Measurements from ENCODE around the gene YRDC. TPM values are rescaled to one million over a fixed set of nuclear protein-coding genes. Genes with fewer than 3 reads are reported as not detected.

Gene YRDC
- total RNA-seq, 2 donors from 2014 or later, result 6.2 to 11.9 TPM

DNA sequence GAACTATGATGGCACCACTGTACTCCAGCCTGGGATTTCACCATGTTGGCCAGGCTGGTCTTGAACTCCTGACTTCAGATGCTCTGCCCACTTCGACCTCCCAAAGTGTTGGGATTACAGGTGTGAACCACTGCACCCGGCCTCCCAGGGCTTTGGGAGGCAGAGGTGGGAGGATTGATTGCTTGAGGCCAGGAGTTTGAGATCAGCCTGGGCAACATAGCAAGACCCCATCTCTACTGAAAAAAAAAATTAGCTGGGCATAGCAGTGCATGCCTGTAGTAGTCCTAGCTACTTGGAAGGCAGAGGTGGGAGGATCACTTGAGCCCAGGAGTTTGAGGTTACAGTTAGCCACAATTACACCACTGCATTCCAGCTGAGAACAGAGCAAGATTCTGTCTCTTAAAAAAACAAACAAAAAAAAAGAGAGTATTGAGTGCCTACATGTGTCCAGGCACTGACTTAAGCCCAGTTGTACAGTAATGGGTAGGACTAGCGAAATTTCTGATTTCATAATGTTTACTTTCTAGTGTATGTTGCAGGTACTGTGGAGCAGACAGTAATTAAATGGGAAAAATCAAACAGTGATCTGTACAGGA lies 10.2 kb downstream of the YRDC start:
- no peak for TF ChIP-seq POLR2A (IDR thresholded peaks at IDR 0.05)
- TF ChIP-seq, protein P1, sequence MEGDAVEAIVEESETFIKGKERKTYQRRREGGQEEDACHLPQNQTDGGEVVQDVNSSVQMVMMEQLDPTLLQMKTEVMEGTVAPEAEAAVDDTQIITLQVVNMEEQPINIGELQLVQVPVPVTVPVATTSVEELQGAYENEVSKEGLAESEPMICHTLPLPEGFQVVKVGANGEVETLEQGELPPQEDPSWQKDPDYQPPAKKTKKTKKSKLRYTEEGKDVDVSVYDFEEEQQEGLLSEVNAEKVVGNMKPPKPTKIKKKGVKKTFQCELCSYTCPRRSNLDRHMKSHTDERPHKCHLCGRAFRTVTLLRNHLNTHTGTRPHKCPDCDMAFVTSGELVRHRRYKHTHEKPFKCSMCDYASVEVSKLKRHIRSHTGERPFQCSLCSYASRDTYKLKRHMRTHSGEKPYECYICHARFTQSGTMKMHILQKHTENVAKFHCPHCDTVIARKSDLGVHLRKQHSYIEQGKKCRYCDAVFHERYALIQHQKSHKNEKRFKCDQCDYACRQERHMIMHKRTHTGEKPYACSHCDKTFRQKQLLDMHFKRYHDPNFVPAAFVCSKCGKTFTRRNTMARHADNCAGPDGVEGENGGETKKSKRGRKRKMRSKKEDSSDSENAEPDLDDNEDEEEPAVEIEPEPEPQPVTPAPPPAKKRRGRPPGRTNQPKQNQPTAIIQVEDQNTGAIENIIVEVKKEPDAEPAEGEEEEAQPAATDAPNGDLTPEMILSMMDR (IDR thresholded peaks at IDR 0.05), result no peak
- H3K36me3 ChIP-seq (replicated peaks in 1 of 2; ENCODE audit: insufficient read depth in 1 of 2, low read depth in 2 of 2), result peaks cover 0 to 6% of the 10 kb centered on the region in 2 donors
- no peaks in the 10 kb centered on the region for H3K9me3 ChIP-seq
- WGBS, 2 donors, result 91 to 96% methylated on average over 3 of the region's 3 CpGs
- no peaks in the 10 kb centered on the region for H3K27me3 ChIP-seq
- peaks cover 20% of the 10 kb centered on the region for H3K4me1 ChIP-seq
- no peak overlapping the region for H3K27ac ChIP-seq
- ATAC-seq (no peak), DNase-seq (no peak)
- intact Hi-C loops (cut with DNase I), result loop anchor here (10.0 kb wide), 2 partner anchors 57 to 103 kb away; partner anchors contain the start of genes CDCA8 and MTF1
- no peak overlapping the region for H3K4me3 ChIP-seq

DNA sequence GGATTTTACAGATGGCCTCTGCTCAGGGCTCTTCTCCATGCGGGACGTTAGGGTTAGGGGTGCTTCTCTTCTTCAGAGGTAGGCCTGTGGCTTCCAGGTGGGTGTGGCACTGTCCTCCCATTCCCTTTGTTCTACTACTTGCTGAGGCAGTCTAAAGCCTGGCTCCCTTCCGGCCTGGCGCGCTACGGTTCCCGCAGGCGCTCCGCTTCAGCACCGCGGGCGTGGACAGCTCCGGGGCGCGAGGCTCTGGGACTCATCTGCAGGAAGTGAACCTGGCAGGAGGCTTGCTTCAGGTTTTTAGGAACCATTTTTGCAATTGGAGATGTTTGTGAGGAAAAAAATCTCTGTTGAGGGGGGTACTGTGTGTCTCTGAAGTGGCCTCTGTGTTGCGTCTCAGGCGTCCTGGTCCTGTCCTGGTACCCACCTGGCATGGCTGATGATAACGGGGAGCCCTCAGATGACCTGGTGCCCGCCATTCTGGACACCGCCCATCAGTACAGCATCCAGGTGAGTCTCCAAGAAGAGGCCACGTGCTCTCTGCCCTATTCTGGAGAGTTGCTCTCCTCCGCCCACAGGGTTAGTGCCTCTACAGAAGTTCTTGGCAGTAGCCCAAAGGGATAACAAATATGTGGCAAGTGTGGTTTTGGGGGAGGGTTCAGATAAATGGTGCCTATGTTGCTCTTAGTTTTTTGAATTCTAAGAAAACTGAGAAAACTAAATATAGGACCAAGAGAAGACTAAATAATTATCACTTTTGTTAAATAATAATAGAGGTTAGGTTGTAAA lies 12.5 kb downstream of the YRDC start:
- ATAC-seq (peak; percentile 54), DNase-seq (peak; percentile 63 to 76 (median 67))
- Histone ChIP-seq H3K4me3 (no peak overlapping the region), H3K9me3 (no peaks in the 10 kb centered on the region), H3K4me1 (peaks cover 20% of the 10 kb centered on the region), H3K27me3 (no peaks in the 10 kb centered on the region), H3K27ac (no peak overlapping the region), H3K36me3 (replicated peaks in 1 of 2; ENCODE audit: insufficient read depth in 1 of 2, low read depth in 2 of 2) (peaks cover 0 to 3% of the 10 kb centered on the region in 2 donors)
- no peak for TF ChIP-seq POLR2A (IDR thresholded peaks at IDR 0.05)
- TF ChIP-seq, protein P1 (IDR thresholded peaks at IDR 0.05), result no peak
- intact Hi-C loops (cut with DNase I), result loop anchor here (10.0 kb wide), 2 partner anchors 59 to 101 kb away; partner anchors contain the start of genes CDCA8 and MTF1
- 29 to 79% methylated on average over 7 to 22 of the region's 22 CpGs for WGBS, 2 donors

DNA sequence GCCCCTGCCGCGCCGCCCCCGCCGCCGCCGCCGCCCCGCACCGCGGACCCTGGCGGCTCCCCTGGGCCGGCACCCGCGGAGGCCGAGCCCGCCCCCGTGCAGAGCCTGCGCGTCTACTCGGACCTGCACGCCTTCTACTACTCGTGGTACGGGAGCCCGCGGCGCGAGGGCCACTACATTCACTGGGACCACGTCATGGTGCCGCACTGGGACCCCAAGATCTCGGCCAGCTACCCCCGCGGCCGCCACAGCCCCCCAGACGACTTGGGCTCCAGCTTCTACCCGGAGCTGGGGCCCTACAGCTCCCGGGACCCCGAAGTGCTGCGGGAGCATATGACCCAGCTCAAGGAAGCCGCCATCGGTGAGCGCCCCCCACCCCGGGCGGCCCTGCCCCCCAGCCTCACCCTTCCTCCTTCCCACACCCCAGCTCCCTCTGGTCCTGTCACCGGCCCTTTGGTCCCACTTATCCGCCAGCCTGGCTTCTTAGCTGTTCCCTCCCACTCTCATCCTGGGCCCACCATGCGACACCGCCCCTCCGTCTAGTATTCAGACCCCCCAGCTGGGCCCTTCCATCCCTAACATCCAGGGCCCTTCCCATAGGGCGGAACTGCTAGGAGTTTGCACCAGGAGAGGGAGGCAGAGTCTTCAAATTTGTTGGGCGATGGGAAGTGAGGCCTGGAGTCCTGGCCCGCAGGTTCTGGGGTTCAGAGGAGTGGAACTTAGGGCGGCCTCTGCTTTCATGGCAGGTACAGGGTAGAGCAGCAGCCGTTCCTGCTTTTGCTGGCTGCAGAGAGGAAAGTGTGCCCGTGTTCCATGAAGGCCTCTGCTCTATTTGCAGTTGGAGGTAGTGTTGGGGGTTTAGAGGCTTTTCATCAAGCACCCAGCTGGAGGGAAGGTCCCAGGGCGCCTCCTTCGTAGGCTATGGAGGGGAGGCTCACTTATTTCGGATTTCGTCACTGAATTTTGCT lies 13.4 kb downstream of the YRDC start:
- Histone ChIP-seq H3K4me1 (peaks cover 20% of the 10 kb centered on the region), H3K27me3 (no peaks in the 10 kb centered on the region), H3K4me3 (no peak overlapping the region), H3K27ac (no peak overlapping the region), H3K9me3 (no peaks in the 10 kb centered on the region), H3K36me3 (replicated peaks in 1 of 2; ENCODE audit: insufficient read depth in 1 of 2, low read depth in 2 of 2) (peaks cover 0 to 3% of the 10 kb centered on the region in 2 donors)
- intact Hi-C loops (cut with DNase I), result loop anchor here (10.0 kb wide), 2 partner anchors 60 to 100 kb away; partner anchors contain the start of genes CDCA8 and MTF1
- no peak for TF ChIP-seq POLR2A (IDR thresholded peaks at IDR 0.05)
- TF ChIP-seq, protein P1 (IDR thresholded peaks at IDR 0.05), result no peak
- DNase-seq, result no peak
- peak; percentile 7 for ATAC-seq
- 14 to 42% methylated on average over 15 to 50 of the region's 59 CpGs for WGBS, 2 donors

DNA sequence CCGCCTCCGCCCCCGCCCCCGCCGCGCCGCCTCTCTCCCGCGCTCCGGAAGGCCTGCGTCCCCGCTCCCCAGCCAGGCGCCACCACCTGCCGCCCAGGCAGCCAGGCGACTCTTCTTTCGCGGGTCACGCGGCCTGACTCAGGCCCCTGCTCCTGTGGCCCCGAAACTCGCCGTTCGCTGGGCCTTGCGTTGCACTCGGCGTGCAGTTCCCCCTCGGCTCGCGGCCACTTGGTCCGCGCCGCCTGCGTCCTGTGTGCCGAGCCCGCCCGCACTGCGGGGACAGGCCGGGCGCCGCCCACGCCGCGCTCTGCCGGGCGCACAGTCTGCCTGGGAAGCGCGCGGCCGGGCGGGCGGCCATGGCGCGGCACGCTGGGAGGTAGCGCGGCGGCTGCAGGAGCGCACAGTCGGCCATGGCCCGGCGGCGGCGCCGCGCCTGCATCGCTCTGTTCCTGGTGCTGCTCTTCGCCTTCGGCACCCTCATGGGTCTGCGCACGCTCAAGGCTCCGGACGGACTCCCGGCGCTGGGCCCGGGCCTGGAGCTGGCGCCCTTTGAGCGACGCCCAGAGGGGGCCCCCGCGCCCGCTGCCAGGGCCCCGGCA lies 14.1 kb downstream of the YRDC start, which contains the start of gene MANEAL:
Gene MANEAL (plus strand): TSS at position 75 of the 599 bp plus-strand sequence. CDS start 336 bp downstream, at position 411.
- ATAC-seq, result peak; percentile 82
- peak within 1 kb of the TSS in 1 of 4 donors; percentile 49 for H3K27ac ChIP-seq
- intact Hi-C loops (cut with DNase I), result loop anchor here (10.0 kb wide), 2 partner anchors 61 to 99 kb away; partner anchors contain the start of genes CDCA8 and MTF1

More for the DNA sequence above, 14.1 kb downstream of the YRDC start, which contains the start of gene MANEAL:
- H3K4me3 ChIP-seq, result peak within 1 kb of the TSS; percentile 22 to 32
- TF ChIP-seq, protein P1 (IDR thresholded peaks at IDR 0.05), result peak in 1 of 7 experiments; percentile 6
- TF ChIP-seq POLR2A (IDR thresholded peaks at IDR 0.05), result peak in 1 of 3 donors; percentile 21
- H3K36me3 ChIP-seq (replicated peaks in 1 of 2; ENCODE audit: insufficient read depth in 1 of 2, low read depth in 2 of 2), result no peaks in the 10 kb centered on the region
- 1% methylated on average over 64 of the region's 82 CpGs; no CpG with 5 or more reads in 1 of the 2 donors for WGBS, 2 donors
- H3K9me3 ChIP-seq, result no peaks in the 10 kb centered on the region
- H3K4me1 ChIP-seq, result peaks cover 20% of the 10 kb centered on the region
- no peaks in the 10 kb centered on the region for H3K27me3 ChIP-seq
- DNase-seq, result peak; percentile 51 to 66 (median 56)

Data from body of pancreas (tissue), 4 donors.